HepG2 (cell line): ENCODE data around the gene SERTAD2. TPM values are rescaled to one million over a fixed set of nuclear protein-coding genes. Genes with fewer than 3 reads are reported as not detected.

ENCODE experiments used
- GATAD2A ChIP-seq: IDR thresholded peaks from 2 replicates; pipeline ENCODE4 v1.6.1; 2016
- KDM5B ChIP-seq: sonication (generic); formaldehyde crosslinking; IDR thresholded peaks from 2 replicates; pipeline ENCODE4 v1.4.0; 2020; ENCODE audit warnings: missing genetic modification reagents, mild to moderate bottlenecking, borderline replicate concordance
- MYC ChIP-seq: sonication (generic); formaldehyde crosslinking; IDR thresholded peaks from 2 replicates; pipeline ENCODE4 v1.9.0; 2021; ENCODE audit warnings: missing genetic modification reagents, borderline replicate concordance
- NFKBIZ ChIP-seq: IDR thresholded peaks from 2 replicates; pipeline ENCODE4 v1.6.1; 2018; ENCODE audit warnings: missing genetic modification reagents, missing compliant biosample characterization
- TEAD2 ChIP-seq: sonication (generic); formaldehyde crosslinking; IDR thresholded peaks from 2 replicates; pipeline ENCODE4 v1.9.0; 2021; ENCODE audit warnings: missing genetic modification reagents
- U2AF2 ChIP-seq: fragments of 200-400 bp; formaldehyde crosslinking; IDR thresholded peaks from 2 replicates; pipeline ENCODE4 v1.6.1; 2017; ENCODE audit warnings: low read depth, mild to moderate bottlenecking, low read length
- ZNF264 ChIP-seq: sonication (generic); formaldehyde crosslinking; IDR thresholded peaks from 2 replicates; pipeline ENCODE4 v1.4.0; 2020; ENCODE audit warnings: missing genetic modification reagents
- ZNF546 ChIP-seq: sonication (generic); formaldehyde crosslinking; conservative IDR thresholded peaks from 2 replicates; pipeline ENCODE4 v1.8.1; 2023; ENCODE audit warnings: mild to moderate bottlenecking, missing genetic modification reagents
- polyA plus RNA-seq, 8 experiments: library from polyadenylated mRNA; depleted of rRNA in 3 of 8; stranded (reverse) in 7 of 8; unstranded in 1 of 8; fragments of >200 nt; fragmentation: Illumina TruSeq in 4 of 8; extraction: Trizol in 4 of 8; gene quantifications; 2 replicates each; pipeline versions ENCODE4 v1.2.1 to v1.2.3, GENCODE V29; 2011 to 2016; ENCODE audit warnings: low read depth in 4 of 8, missing spikeins in 1 of 8, mixed read lengths in 1 of 8; ENCODE audit not compliant: insufficient read depth in 1 of 8
- total RNA-seq, 5 experiments: library from RNA; depleted of rRNA; stranded (reverse); fragments of >200 nt; fragmentation: Illumina TruSeq; extraction: Trizol; gene quantifications; 2 replicates each; pipeline ENCODE4 v1.2.3, GENCODE V29; 2016; ENCODE audit warnings: low read depth in 1 of 5
- TF ChIP-seq, protein P1 (sequence below): IDR thresholded peaks from 2 replicates; pipeline ENCODE4 v1.6.1; 2016; ENCODE audit warnings: missing compliant biosample characterization, missing genetic modification reagents, borderline replicate concordance
- TF ChIP-seq, protein P2 (sequence below): sonication (generic); formaldehyde crosslinking; IDR thresholded peaks from 2 replicates; pipeline ENCODE4 v1.4.0; 2020; ENCODE audit warnings: missing genetic modification reagents; ENCODE audit errors: not compliant biosample characterization
- TF ChIP-seq, protein P3 (sequence below): sonication (generic); formaldehyde crosslinking; IDR thresholded peaks from 2 replicates; pipeline ENCODE4 v1.5.0; 2020; ENCODE audit warnings: mild to moderate bottlenecking, missing genetic modification reagents, borderline replicate concordance
- TF ChIP-seq, protein P4 (sequence below): sonication (generic); formaldehyde crosslinking; IDR thresholded peaks from 2 replicates; pipeline ENCODE4 v1.4.0; 2020; ENCODE audit warnings: missing genetic modification reagents

Gene SERTAD2
- total and polyA plus RNA-seq, 2 of the 13 experiments (the other 11 are each of a cell fraction or from before 2014, with no cell fraction given): 6.7 to 22.6 TPM

DNA sequence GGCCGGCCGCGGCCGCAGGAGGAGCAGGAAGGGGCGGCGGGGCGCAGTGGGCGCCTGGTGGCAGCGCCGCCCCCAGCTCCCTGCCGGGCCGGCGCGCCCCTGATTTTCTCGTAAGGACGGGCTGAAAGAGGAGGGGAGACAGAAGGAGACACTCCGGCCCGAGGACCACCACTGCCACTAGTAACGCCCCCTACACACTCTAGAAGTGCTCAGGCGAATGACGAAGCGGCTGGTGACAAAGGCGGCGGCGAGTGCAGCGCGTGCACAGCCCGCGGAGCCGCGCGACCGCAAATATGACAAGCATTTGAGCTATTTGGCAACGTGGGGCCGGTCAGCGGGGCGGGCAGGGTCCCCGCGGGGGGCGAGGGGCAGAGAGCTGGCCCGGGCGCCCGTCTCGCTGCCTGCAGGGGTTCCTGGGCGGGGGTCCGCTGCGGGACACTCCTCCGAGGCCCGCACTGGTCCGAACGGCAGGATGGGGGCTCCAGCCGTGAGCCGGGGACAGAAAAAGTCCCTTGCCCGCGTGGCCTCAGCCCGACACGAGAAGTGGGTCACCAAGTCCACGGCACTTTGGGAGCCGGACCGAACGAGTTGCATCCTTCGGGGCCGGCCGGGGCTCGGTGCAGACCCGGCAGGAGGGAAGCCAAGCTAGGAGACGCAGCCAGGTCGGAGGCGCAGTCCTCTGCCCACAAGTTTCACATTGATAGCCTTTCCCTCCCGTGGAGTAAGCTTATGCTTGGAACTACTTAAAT, 524 bp upstream of the SERTAD2 start (continued):
- TF ChIP-seq, protein P1, sequence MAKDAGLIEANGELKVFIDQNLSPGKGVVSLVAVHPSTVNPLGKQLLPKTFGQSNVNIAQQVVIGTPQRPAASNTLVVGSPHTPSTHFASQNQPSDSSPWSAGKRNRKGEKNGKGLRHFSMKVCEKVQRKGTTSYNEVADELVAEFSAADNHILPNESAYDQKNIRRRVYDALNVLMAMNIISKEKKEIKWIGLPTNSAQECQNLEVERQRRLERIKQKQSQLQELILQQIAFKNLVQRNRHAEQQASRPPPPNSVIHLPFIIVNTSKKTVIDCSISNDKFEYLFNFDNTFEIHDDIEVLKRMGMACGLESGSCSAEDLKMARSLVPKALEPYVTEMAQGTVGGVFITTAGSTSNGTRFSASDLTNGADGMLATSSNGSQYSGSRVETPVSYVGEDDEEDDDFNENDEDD: peak; percentile 63; the same call in 1 of the 2 replicates
- TF ChIP-seq KDM5B (CRISPR knock-in tag) (peak; percentile 64), GATAD2A (no peak), NFKBIZ (CRISPR knock-in tag) (0 out of 2 replicates have a peak, but pooled peaks have one; percentile 70), ZNF264 (CRISPR knock-in tag) (no peak), MYC (CRISPR knock-in tag) (peak; percentile 82; the same call in 1 of the 2 replicates), U2AF2 (no peak), ZNF546 (CRISPR knock-in tag) (peak; percentile 85; the same call in 1 of the 2 replicates), TEAD2 (CRISPR knock-in tag) (no peak)
- TF ChIP-seq, protein P2, sequence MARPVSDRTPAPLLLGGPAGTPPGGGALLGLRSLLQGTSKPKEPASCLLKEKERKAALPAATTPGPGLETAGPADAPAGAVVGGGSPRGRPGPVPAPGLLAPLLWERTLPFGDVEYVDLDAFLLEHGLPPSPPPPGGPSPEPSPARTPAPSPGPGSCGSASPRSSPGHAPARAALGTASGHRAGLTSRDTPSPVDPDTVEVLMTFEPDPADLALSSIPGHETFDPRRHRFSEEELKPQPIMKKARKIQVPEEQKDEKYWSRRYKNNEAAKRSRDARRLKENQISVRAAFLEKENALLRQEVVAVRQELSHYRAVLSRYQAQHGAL: no peak
- TF ChIP-seq, protein P3, sequence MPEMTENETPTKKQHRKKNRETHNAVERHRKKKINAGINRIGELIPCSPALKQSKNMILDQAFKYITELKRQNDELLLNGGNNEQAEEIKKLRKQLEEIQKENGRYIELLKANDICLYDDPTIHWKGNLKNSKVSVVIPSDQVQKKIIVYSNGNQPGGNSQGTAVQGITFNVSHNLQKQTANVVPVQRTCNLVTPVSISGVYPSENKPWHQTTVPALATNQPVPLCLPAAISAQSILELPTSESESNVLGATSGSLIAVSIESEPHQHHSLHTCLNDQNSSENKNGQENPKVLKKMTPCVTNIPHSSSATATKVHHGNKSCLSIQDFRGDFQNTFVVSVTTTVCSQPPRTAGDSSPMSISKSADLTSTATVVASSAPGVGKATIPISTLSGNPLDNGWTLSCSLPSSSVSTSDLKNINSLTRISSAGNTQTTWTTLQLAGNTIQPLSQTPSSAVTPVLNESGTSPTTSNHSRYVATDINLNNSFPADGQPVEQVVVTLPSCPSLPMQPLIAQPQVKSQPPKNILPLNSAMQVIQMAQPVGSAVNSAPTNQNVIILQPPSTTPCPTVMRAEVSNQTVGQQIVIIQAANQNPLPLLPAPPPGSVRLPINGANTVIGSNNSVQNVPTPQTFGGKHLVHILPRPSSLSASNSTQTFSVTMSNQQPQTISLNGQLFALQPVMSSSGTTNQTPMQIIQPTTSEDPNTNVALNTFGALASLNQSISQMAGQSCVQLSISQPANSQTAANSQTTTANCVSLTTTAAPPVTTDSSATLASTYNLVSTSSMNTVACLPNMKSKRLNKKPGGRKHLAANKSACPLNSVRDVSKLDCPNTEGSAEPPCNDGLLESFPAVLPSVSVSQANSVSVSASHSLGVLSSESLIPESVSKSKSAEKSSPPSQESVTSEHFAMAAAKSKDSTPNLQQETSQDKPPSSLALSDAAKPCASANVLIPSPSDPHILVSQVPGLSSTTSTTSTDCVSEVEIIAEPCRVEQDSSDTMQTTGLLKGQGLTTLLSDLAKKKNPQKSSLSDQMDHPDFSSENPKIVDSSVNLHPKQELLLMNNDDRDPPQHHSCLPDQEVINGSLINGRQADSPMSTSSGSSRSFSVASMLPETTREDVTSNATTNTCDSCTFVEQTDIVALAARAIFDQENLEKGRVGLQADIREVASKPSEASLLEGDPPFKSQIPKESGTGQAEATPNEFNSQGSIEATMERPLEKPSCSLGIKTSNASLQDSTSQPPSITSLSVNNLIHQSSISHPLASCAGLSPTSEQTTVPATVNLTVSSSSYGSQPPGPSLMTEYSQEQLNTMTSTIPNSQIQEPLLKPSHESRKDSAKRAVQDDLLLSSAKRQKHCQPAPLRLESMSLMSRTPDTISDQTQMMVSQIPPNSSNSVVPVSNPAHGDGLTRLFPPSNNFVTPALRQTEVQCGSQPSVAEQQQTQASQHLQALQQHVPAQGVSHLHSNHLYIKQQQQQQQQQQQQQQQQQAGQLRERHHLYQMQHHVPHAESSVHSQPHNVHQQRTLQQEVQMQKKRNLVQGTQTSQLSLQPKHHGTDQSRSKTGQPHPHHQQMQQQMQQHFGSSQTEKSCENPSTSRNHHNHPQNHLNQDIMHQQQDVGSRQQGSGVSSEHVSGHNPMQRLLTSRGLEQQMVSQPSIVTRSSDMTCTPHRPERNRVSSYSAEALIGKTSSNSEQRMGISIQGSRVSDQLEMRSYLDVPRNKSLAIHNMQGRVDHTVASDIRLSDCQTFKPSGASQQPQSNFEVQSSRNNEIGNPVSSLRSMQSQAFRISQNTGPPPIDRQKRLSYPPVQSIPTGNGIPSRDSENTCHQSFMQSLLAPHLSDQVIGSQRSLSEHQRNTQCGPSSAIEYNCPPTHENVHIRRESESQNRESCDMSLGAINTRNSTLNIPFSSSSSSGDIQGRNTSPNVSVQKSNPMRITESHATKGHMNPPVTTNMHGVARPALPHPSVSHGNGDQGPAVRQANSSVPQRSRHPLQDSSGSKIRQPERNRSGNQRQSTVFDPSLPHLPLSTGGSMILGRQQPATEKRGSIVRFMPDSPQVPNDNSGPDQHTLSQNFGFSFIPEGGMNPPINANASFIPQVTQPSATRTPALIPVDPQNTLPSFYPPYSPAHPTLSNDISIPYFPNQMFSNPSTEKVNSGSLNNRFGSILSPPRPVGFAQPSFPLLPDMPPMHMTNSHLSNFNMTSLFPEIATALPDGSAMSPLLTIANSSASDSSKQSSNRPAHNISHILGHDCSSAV (CRISPR knock-in tag): no peak
- TF ChIP-seq, protein P4, sequence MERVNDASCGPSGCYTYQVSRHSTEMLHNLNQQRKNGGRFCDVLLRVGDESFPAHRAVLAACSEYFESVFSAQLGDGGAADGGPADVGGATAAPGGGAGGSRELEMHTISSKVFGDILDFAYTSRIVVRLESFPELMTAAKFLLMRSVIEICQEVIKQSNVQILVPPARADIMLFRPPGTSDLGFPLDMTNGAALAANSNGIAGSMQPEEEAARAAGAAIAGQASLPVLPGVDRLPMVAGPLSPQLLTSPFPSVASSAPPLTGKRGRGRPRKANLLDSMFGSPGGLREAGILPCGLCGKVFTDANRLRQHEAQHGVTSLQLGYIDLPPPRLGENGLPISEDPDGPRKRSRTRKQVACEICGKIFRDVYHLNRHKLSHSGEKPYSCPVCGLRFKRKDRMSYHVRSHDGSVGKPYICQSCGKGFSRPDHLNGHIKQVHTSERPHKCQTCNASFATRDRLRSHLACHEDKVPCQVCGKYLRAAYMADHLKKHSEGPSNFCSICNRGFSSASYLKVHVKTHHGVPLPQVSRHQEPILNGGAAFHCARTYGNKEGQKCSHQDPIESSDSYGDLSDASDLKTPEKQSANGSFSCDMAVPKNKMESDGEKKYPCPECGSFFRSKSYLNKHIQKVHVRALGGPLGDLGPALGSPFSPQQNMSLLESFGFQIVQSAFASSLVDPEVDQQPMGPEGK: peak; percentile 91
